Stimulated activated CD4-positive, alpha-beta T cell treated with anti-CD3 and anti-CD28 coated beads, Interleukin-4, amount 100 ng/mL, for 24 hours (primary cell): ENCODE measurements around the gene PDSS1.
"Not testable (repeated sequence)": the region's sequence is repeated elsewhere in the genome, so short reads cannot be mapped to it uniquely, and the experiment has no call there.

ENCODE experiments used
- DNase-seq: peaks from one replicate; pipeline ENCODE4 v3.0.0-alpha.2; 2020

PDSS1 gene

GRCh38 chr10:26697163-26697921 is at the start of gene PDSS1:
Gene PDSS1, plus strand, starts transcription at chr10:26697701. Its CDS starts 11 bp downstream, at chr10:26697712.
- peak; percentile 67 for DNase-seq

DNA sequence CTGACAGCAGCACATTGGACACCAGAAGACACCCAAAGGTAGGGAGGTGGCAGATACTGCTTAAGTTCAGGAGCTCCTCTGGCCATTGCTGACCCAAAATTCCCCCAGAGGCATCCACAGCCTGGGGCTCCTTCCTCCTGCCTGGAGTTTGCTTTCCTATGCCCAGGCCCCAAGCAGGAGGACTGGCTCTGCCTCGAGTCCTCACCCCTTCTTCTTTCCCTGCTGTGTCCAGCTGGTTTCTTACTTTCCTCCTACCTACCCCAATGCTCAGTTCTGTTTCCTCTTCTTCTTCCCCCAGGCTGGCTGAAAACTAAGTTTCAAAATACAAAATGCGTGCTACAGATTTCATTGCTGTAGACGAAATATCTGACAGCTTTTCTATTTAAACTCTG is 49.3 kb upstream of the PDSS1 start:
- not testable (repeated sequence) for DNase-seq

DNA sequence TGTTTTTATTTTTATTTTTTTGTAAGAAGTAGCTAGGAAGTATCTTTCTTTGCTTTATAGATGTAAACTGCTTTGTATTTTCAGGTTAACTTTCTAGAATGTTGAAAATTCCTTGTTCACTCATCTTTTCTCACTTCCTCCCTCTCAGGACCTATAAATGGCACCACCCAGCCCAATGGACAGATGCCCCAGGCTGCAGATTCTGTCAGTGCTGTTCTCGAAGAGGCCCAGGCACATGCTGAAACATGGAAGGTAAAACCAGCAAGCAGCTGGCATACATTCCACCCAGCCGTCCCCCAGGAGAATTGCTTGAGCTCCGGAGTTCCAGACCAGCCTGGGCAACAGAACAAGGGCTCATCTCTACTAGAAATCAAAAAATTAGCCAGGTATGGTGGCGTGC is 47.1 kb upstream of the PDSS1 start:
- no peak for DNase-seq

DNA sequence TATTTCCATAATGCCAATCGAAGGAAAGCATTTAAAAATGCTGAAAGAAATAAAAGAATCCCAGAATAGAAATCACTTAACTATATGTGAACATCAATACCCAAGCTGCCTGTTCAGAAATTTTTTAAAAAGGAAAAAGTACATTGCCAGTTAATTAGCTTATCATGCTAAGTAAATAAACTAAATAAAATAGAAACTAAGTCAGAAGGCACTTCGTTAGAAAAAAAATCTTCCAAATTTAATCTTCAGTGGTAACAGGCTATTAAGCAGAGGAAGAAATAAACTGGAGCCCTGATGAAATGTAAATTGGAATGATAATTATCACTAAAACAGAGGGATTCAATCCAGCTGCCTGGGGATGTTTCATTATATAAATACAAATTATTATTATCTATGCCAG is 46.0 kb upstream of the PDSS1 start:
- not testable (repeated sequence) for DNase-seq

GRCh38 chr10:26653004-26653403 is 44.5 kb upstream of the PDSS1 start:
- DNase-seq, result no peak

DNA sequence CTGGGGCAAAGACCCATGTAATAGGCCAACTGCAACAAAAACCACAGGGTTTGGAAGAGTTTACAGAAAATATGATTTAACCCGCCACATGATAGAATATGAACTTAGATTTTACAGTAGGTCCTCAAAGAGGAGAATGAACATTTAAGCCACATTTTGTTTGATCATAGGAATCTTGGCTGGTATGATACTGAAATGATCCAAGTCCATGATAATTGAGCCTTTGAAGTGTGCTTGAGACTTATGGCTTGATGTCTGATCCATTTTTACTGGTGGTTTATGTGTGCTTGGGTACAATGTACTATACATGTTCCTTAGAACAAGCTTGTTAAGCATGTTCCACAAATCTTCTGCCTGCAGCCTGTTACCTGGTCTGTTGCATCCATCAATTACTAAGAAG is 41.8 kb upstream of the PDSS1 start:
- DNase-seq, result no peak

DNA sequence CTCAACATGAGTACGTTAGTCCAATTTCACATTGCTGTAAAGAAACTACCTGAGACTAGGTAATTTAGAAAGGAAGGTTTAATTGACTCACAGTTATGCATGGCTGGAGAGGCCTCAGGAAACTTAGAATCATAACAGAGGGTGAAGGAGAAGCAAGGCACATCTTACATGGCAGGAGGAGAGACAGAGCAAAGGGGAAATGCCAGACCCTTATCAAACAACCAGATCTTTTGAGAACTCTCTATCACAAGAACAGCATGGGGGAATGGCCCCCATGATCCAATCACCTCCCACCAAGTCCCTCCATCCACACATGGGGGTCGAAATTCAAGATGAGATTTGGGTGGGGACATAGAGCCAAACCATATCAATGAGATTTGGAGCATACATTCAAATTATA is 34.6 kb upstream of the PDSS1 start:
- no peak for DNase-seq

GRCh38 chr10:26665080-26666048 is 32.1 kb upstream of the PDSS1 start:
- no peak for DNase-seq

- no peak for DNase-seq
Observed at GRCh38 chr10:26675873-26676257, 21.6 kb upstream of the PDSS1 start.

GRCh38 chr10:26679588-26679987 is 17.9 kb upstream of the PDSS1 start:
- no peak for DNase-seq

- no peak for DNase-seq
Observed at GRCh38 chr10:26681076-26681475, 16.4 kb upstream of the PDSS1 start.

- DNase-seq, result not testable (repeated sequence)
Observed at GRCh38 chr10:26681971-26682370, 15.5 kb upstream of the PDSS1 start.

DNA sequence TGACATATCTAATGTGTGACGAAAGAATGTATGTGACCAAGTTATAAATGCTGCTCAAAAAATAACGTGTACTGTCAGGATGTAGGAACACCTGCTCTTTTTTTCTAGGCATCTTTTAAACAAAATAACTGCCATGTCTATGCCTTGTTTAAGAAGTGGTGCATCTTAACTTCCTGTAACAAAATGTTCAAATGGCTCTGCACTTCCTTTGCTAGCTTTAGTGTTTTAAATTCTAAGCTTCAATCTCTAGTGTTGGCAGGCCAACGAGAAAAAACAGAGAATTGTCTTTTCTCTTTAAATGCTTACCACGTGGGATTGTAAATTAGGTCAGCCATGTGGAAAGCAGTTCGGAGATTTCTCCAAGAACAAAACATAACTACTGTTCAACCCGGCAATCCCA is 14.6 kb upstream of the PDSS1 start:
- DNase-seq, result no peak

DNA sequence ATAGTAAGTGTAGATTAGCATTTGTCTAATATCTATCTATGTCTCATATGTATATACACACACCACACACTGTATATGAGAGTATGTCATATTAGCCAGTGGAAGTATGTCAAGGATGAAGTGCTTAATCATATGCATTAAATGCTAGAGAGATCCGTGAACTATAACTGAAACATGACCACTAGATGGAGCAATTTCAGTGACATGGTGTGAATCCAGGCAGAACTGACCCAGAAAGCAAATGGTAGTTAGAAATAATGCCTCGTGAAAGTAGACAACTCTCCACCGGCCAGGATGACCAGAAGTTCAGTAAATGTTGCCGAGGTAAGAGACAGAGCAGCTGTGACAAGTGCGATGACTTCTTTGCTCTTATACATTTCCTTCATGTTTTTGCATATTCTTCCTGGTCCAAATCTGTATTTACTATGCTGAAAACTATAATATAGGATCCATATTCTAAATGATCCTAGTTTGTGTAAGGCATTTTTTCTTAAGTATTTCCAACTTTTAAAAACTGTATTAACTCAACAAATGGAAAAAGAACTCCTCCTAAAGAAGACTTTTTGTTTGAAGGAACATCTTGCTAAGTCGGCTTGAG is 12.7 kb upstream of the PDSS1 start:
- peak; percentile 14 for DNase-seq

GRCh38 chr10:26685441-26685840 is 12.1 kb upstream of the PDSS1 start:
- DNase-seq, result no peak

- DNase-seq, result no peak
Observed at GRCh38 chr10:26689399-26689798, 8.1 kb upstream of the PDSS1 start.

DNA sequence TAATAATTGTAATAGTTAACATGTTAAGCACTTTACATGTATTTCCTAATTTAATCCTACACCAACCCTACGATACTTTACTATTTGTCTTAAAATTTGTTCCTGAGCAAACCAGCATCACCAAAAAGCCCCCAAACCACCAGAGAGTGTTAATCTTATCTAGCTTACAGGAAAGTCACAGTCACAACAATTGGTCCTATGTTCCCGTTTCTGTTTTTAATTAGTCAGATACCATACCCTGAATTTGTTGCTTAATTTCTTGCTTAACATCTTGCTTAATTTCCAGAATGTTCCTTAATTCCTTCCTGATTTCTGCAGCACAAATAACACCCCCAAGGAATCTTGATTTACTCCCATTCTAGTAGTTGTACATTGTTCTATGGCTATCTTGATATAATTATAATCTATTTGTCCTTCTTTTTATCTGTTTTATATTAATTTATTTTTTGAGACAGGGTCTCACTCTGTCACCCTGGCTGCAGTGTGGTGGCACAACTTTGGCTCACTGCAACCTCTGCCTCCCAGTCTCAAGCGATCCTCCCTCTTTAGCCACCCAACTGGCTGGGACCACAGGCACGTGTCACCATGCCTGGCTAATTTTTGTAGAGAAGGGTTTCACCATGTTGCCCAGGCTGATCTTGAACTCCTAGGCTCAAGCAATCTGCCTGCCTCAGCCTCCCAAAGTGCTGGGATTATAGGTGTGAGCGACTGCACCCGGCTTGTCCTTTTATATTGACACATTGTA is 6.6 kb upstream of the PDSS1 start:
- DNase-seq, result no peak

DNA sequence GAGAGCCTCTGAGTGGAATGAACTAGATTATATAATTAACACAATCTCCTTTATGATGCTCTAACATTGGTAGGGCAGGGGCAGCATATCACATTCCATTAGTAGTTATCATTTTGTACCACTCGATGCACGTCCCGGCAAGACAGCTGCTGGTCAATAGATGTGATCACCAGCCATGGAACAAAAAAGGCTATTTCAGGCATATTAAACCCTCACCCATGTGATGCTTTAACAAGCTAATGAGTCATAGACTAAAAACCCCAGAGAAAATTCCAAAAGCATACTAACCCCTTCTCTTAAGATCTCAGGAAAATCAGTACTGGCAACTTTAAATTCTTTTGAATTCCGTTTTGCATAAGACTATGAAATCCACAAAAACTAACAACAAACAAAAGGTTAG is 3.0 kb upstream of the PDSS1 start:
- not testable (repeated sequence) for DNase-seq

- no peak for DNase-seq
Observed at GRCh38 chr10:26696786-26697162, 727 bp upstream of the PDSS1 start.

DNA sequence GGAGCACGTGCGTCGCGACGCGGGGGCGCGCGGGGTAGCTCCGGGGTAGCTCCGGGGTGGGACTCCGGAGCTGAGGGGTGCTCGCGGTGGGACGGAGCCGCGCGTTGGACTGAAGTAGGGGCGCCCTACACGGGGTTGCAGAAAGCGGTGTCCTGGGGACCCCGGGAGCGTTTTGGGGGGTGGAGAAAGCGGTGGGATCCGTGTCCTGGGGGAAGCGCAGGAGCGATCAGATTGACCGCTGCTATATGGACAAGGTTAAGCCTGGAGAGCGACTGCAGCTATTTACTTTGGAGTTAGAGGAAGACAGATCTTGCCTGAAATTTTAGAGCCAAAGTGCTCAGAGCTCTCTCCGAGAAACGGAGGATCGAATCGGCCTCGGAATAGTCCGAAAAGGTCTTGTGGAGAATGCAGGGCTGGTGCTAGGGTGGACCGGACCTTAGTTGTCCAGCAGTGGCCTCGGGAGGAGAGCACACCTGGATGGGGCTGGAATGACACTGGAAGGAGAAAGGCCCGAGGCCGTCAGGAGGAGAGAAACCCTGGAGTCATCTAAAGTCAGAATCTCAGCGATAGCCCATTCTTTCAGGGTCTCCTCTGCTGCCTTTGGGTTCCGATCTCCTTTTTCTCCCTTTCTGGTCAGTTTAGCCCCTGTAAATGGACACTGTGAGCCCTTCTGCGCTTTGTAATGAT is 564 bp downstream of the PDSS1 start:
- DNase-seq, result no peak

DNA sequence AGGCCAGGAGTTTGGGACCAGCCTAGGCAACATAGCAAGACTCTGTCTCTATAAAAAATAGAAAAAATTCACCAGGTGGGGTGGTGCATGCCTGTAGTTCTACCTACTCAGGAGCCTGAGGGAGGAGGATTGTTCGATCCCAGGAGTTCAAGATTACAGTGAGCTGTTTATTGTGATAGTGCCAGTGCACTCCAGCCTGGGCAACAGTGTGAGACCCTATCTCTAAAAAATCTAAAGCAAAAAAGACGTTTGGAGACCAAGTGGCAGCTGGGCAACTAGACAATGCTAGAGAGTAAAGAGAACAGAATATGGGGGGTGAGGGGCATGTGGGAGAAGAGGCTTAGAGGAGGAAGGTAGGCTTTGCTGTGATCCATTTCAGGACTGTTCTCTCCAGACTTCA is 1.4 kb downstream of the PDSS1 start:
- DNase-seq, result no peak

- no peak for DNase-seq
Observed at GRCh38 chr10:26699631-26700030, 2.1 kb downstream of the PDSS1 start.
